Amygdala (tissue), 56 donors: ENCODE measurements around the gene VAV2.
A peak's percentile ranks its signal among the peaks of the same experiment; 100 is the strongest.

Experiments used
- DNase-seq, 56 donors: peaks; one replicate each; lab custom pipeline; 2025; lab: John Stamatoyannopoulos, UW

VAV2 gene

GRCh38 chr9:134028076-134028475 lies 36.0 kb upstream of the VAV2 start:
- no peak for DNase-seq

GRCh38 chr9:134027561-134027960 lies 35.4 kb upstream of the VAV2 start:
- no peak for DNase-seq

DNA sequence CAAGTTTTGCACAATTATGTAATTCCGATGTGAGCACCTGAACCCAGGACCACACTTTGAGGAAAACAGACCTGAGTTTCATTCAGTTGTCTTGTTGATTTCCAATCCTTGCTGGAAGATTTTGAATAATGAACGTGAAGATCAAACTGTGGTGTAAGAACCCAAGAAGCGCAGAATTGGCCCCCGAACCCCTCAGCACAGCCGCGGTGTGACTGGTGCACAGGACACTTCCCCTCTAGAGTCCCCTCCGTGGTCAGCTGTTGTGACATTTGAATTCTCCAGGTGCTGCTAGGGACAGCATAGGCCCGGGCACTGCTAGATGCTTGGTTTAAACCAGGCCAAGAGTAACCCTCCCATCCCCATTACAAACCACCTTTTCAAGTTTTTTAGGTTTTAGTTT lies 34.9 kb upstream of the VAV2 start:
- no peak for DNase-seq

- DNase-seq = no peak
Observed at GRCh38 chr9:134026581-134026980, 34.5 kb upstream of the VAV2 start.

DNA sequence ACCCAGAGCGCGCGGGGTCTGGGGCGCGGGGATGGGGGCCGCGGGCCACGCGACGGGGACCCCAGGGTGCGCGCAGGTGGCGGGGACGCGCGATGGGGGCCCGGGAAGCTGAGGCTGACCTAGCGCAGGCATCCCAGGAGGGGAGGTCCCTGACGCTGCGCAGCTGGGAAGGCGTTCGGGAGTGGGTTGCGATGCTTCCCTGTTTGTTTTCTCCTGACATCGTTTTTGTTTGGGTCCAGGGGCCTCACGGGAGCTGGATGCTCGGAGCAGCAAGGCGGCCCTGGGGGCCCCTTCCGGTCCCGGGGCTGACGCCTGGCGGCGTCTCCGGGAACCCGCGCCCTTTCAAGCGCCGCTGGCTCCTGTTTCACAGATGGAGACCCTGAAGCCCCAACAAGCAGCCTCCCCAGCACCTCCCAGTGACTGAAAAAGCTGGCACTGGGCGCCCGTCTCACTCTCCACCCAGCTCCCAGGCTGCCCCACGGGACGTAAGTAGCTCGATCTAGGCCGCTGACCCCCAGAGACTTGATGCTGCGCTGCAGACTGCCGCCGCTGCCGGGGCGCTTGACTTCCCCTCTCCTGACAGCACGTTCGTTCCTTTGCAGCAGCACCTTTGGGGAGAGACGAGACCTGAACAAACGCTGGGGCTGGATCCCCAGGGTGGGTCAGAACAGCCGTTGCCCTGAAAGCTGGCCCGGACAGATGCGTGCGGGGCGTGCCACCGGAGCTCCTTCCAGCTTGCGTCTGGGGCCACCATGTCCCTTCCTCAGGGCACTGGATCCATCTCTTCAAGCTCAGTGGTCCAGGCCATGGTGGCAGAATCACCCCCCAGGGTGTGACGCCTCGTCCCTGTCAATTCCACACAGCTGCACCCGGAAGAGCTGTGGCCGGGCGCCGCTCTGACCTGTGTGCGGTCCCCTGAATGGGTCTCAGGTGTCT lies 33.8 kb upstream of the VAV2 start:
- DNase-seq = peak in 21 of 56 donors; percentile 29 to 66 (median 54)

GRCh38 chr9:134024828-134025605 lies 32.9 kb upstream of the VAV2 start, which contains the start of gene BRD3OS:
Gene BRD3OS, plus strand, starts transcription at chr9:134025481. Its CDS starts 1,267 bp downstream, at chr9:134026748.
- peak in 55 of 56 donors; percentile 63 to 100 (median 96) for DNase-seq

DNA sequence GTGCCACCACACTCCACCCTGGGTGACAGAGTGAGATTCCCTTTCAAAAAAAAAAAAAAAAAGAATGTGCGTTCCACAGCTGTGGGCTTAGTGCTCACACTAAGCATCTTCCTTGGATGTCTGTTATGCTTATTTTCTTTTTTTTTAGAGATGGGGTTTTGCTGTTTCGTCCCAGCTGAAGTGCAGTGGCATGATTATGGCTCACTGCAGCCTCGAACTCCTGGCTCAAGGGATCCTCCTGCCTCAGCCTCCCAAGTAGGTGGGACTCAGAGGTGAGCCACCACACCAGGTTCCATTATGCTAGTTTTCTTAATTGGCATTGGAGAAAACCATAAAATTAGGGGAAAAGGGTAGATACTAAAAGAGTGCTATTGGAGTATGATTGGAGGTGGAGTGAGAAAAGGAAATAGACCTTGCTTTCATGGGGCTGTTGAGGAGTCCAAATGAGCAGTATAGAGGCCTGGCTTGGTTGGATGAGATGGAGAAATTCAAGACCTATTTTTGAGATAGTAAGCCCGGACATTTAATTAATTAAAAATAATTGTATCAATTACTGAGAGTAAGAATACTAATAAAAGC lies 32.2 kb upstream of the VAV2 start:
- no peak for DNase-seq

GRCh38 chr9:134014946-134015345 lies 22.8 kb upstream of the VAV2 start:
- no peak for DNase-seq

- no peak for DNase-seq
Observed at GRCh38 chr9:134011401-134011800, 19.3 kb upstream of the VAV2 start.

DNA sequence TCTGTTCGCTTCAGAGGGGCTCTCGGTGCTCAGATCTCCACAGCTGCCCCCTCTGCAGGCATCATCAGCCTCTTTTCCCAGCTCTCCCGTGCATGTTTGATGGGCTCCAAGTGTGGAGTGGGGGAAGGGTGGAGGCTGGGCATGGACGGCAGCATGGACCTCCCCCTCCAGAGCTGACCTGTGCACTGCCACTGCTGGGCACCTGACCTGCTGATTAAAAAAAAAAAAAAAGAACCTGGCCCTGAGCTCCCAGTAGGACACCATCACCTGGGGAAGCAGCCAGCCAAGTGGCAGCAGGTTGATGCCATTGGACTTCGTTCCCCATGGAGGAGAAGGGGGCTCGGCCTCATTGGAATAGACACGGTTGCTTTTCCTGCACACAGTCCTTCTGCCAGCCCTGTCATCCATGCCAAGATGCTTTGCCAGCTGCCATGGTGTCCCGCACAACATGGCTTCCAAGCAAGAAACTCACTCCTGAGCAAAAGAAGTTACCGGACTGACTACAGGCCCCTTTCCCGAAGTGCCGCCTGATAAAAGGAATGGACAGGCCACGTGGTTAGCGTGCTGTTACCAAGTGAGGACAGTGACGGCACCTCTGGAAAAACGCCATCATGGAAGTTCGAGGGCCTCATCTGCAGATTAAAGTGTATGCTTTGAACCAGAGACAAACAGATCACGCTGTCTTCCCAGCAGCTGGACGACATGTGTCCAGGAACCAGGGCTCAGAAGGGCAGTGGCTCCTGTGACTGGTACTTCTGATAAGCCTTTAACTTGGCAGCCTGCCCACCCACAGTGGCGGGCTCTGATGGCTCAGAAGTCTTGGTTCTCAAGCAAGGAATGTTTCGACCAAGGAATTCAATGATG lies 18.4 kb upstream of the VAV2 start:
- no peak for DNase-seq

GRCh38 chr9:134007571-134007970 lies 15.4 kb upstream of the VAV2 start:
- no peak for DNase-seq

GRCh38 chr9:134007150-134007549 lies 15.0 kb upstream of the VAV2 start:
- DNase-seq = no peak

- DNase-seq = no peak
Observed at GRCh38 chr9:134005381-134005780, 13.3 kb upstream of the VAV2 start.

- no peak for DNase-seq
Observed at GRCh38 chr9:134004881-134005280, 12.8 kb upstream of the VAV2 start.

DNA sequence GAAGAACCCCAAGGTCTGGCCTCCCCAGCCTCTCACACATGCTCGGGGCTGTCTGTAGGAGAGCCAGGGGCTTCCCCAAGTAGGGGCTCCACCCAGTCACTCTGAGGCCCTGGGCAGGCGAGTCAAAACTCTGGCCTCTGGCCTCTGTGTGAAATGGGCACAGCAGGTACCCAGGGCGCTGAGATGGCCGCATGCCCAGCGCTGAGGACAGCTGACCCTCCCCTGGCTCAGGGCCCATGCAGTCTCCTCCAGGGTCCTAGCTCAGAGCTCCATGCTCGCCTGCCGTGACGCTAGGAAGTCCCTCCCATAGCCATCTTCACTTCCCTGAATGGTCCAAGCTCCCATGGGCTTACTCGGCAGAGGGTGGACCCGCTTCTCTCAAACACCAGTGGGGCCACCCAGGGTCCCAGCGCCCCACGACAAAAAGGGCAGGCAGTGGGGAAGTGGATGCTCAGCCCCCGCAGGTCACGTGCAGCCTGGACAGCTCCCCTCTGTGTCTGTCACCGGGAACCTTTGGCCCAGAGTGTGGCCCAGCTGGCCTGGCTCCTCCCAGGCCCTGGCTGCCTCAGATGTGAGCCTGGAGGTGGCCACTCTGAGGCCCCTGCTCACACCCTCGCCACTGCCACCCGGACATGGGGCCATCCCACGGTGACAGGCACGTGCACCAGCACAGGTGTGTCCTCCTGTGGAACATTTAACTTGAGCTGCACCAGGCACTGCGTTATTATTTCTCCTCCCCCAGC lies 12.2 kb upstream of the VAV2 start:
- no peak for DNase-seq

GRCh38 chr9:134003237-134003636 lies 11.1 kb upstream of the VAV2 start:
- no peak for DNase-seq

GRCh38 chr9:134002796-134003195 lies 10.7 kb upstream of the VAV2 start:
- DNase-seq = no peak

GRCh38 chr9:133999851-134000265 lies 7.7 kb upstream of the VAV2 start:
- no peak for DNase-seq

- no peak for DNase-seq
Observed at GRCh38 chr9:133998915-133999595, 6.9 kb upstream of the VAV2 start.
